Mucosa of stomach (tissue), 1 donor: ENCODE results near the gene KIAA0930.
A peak's percentile ranks its signal among the peaks of the same experiment; 100 is the strongest.

Experiments
- H3K27me3 ChIP-seq: one replicate; pipeline ENCODE4 v1.7.0; 2013; ENCODE audit warnings: mild to moderate bottlenecking, low read length; ENCODE audit not compliant: control insufficient read depth, insufficient read depth
- H3K36me3 ChIP-seq: one replicate; pipeline ENCODE4 v1.7.0; 2013; ENCODE audit warnings: low read length; ENCODE audit not compliant: control insufficient read depth, insufficient read depth
- H3K4me1 ChIP-seq: one replicate; pipeline ENCODE4 v1.7.0; 2013; ENCODE audit warnings: mild to moderate bottlenecking, low read length; ENCODE audit not compliant: control insufficient read depth, insufficient read depth
- H3K4me3 ChIP-seq: one replicate; pipeline ENCODE4 v1.7.0; 2013; ENCODE audit warnings: low read length
- H3K9ac ChIP-seq: one replicate; pipeline ENCODE4 v1.7.0; 2013; ENCODE audit warnings: mild to moderate bottlenecking, low read length, moderate library complexity
- H3K9me3 ChIP-seq: one replicate; pipeline ENCODE4 v1.7.0; 2013; ENCODE audit warnings: mild to moderate bottlenecking, low read length, moderate library complexity; ENCODE audit not compliant: control insufficient read depth
- donor health status: Pancreatic carcinoma.

KIAA0930 gene

GRCh38 chr22:45239681-45240051 lies 1.0 kb downstream of the KIAA0930 start:
- no peaks in the 10 kb centered on the region for H3K36me3 ChIP-seq
- H3K9ac ChIP-seq = peak overlapping the region; percentile 56
- H3K27me3 ChIP-seq = no peaks in the 10 kb centered on the region
- H3K4me3 ChIP-seq = no peak overlapping the region
- H3K9me3 ChIP-seq = no peaks in the 10 kb centered on the region
- H3K4me1 ChIP-seq = peaks cover 38% of the 10 kb centered on the region

GRCh38 chr22:45238957-45239680 lies 1.6 kb downstream of the KIAA0930 start:
- Histone ChIP-seq H3K4me1 (peaks cover 38% of the 10 kb centered on the region), H3K4me3 (no peak overlapping the region), H3K9me3 (no peaks in the 10 kb centered on the region), H3K36me3 (no peaks in the 10 kb centered on the region), H3K9ac (no peak overlapping the region), H3K27me3 (no peaks in the 10 kb centered on the region)

- no peaks in the 10 kb centered on the region for H3K9me3 ChIP-seq
- peaks cover 35% of the 10 kb centered on the region for H3K4me1 ChIP-seq
- no peaks in the 10 kb centered on the region for H3K27me3 ChIP-seq
- no peak overlapping the region for H3K4me3 ChIP-seq
- no peak overlapping the region for H3K9ac ChIP-seq
- H3K36me3 ChIP-seq = no peaks in the 10 kb centered on the region
Observed at GRCh38 chr22:45238076-45238956, 2.4 kb downstream of the KIAA0930 start.

- Histone ChIP-seq H3K27me3 (no peaks in the 10 kb centered on the region), H3K36me3 (no peaks in the 10 kb centered on the region), H3K4me3 (no peak overlapping the region), H3K9ac (no peak overlapping the region), H3K4me1 (peaks cover 25% of the 10 kb centered on the region), H3K9me3 (no peaks in the 10 kb centered on the region)
Observed at GRCh38 chr22:45237065-45237990, 3.4 kb downstream of the KIAA0930 start.

- Histone ChIP-seq H3K9me3 (no peaks in the 10 kb centered on the region), H3K4me1 (peaks cover 13% of the 10 kb centered on the region), H3K4me3 (no peak overlapping the region), H3K9ac (peak overlapping the region; percentile 12), H3K27me3 (no peaks in the 10 kb centered on the region), H3K36me3 (no peaks in the 10 kb centered on the region)
Observed at GRCh38 chr22:45235851-45236342, 4.8 kb downstream of the KIAA0930 start.

- no peaks in the 10 kb centered on the region for H3K36me3 ChIP-seq
- no peak overlapping the region for H3K9ac ChIP-seq
- no peak overlapping the region for H3K4me3 ChIP-seq
- H3K9me3 ChIP-seq = no peaks in the 10 kb centered on the region
- peaks cover 13% of the 10 kb centered on the region for H3K4me1 ChIP-seq
- no peaks in the 10 kb centered on the region for H3K27me3 ChIP-seq
Observed at GRCh38 chr22:45235101-45235777, 5.5 kb downstream of the KIAA0930 start.

- H3K4me1 ChIP-seq = no peaks in the 10 kb centered on the region
- no peaks in the 10 kb centered on the region for H3K9me3 ChIP-seq
- H3K9ac ChIP-seq = no peak overlapping the region
- H3K27me3 ChIP-seq = no peaks in the 10 kb centered on the region
- no peaks in the 10 kb centered on the region for H3K36me3 ChIP-seq
- no peak overlapping the region for H3K4me3 ChIP-seq
Observed at GRCh38 chr22:45233827-45234226, 6.9 kb downstream of the KIAA0930 start.

GRCh38 chr22:45233386-45233785 lies 7.3 kb downstream of the KIAA0930 start:
- Histone ChIP-seq H3K36me3 (no peaks in the 10 kb centered on the region), H3K4me1 (no peaks in the 10 kb centered on the region), H3K27me3 (no peaks in the 10 kb centered on the region), H3K9ac (no peak overlapping the region), H3K4me3 (no peak overlapping the region), H3K9me3 (no peaks in the 10 kb centered on the region)

- H3K4me3 ChIP-seq = no peak overlapping the region
- H3K27me3 ChIP-seq = no peaks in the 10 kb centered on the region
- H3K9ac ChIP-seq = no peak overlapping the region
- no peaks in the 10 kb centered on the region for H3K36me3 ChIP-seq
- H3K9me3 ChIP-seq = no peaks in the 10 kb centered on the region
- H3K4me1 ChIP-seq = peaks cover 12% of the 10 kb centered on the region
Observed at GRCh38 chr22:45231293-45231692, 9.4 kb downstream of the KIAA0930 start.

- H3K27me3 ChIP-seq = no peaks in the 10 kb centered on the region
- no peak overlapping the region for H3K9ac ChIP-seq
- no peaks in the 10 kb centered on the region for H3K36me3 ChIP-seq
- H3K9me3 ChIP-seq = no peaks in the 10 kb centered on the region
- no peak overlapping the region for H3K4me3 ChIP-seq
- peaks cover 22% of the 10 kb centered on the region for H3K4me1 ChIP-seq
Observed at GRCh38 chr22:45230026-45230721, 10.5 kb downstream of the KIAA0930 start.

GRCh38 chr22:45229181-45229580 lies 11.5 kb downstream of the KIAA0930 start:
- Histone ChIP-seq H3K4me1 (peaks cover 27% of the 10 kb centered on the region), H3K9ac (no peak overlapping the region), H3K9me3 (no peaks in the 10 kb centered on the region), H3K4me3 (no peak overlapping the region), H3K27me3 (no peaks in the 10 kb centered on the region), H3K36me3 (no peaks in the 10 kb centered on the region)
